ENCODE measurements around the gene NADSYN1. TPM values are rescaled to one million over a fixed set of nuclear protein-coding genes. Genes with fewer than 3 reads are reported as not detected.
"Not testable (repeated sequence)": the region's sequence is repeated elsewhere in the genome, so short reads cannot be mapped to it uniquely, and the experiment has no call there.

NADSYN1 gene
- total RNA-seq, result 10 to 100 TPM; 79.4 to 88.8 TPM

DNA sequence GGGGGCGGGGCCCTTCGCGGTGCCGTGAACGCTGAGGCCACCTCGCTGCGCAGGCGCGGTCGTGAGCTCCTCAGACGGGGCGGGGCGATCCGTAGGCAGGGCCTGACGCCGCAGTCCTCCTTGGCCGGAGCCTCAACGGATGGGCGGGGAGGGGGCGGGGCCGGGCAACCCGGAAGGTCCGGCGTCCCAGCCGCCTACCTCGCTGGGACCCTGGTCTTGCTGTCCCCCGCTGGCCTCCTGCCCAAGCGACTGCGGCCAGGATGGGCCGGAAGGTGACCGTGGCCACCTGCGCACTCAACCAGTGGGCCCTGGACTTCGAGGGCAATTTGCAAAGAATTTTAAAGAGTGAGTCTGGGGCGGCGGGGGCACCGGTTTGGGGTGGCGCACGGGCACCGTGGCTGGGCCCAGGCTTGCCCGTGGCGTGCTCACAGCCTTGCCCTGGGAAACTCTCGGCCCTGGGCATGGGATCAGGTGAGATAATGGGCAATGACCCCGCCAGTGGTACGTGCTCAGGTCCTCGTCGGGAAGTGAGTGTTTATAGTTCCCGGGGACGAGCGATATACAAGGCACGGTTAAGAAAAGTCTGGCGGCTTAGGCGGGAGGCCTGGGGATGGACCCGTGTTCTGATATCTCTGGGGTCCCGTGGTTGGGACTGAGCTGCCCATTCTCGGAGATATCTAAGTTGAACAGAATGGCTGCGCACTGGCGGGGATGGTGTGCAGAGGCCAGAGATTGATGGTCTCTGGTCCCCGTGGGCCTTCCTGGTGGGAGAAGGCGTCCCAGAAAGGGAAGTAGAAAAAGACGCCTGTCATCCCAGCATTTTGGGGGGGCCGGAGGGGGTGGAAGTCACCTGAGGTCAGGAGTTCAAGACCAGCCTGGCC lies at the start of gene NADSYN1:
Gene NADSYN1, plus strand, starts transcription at position 167 of the 881 bp plus-strand sequence. Its CDS starts 94 bp downstream, at position 261.
- peaks cover 40% of the 10 kb centered on the region for H3K4me1 Mint-ChIP-seq

DNA sequence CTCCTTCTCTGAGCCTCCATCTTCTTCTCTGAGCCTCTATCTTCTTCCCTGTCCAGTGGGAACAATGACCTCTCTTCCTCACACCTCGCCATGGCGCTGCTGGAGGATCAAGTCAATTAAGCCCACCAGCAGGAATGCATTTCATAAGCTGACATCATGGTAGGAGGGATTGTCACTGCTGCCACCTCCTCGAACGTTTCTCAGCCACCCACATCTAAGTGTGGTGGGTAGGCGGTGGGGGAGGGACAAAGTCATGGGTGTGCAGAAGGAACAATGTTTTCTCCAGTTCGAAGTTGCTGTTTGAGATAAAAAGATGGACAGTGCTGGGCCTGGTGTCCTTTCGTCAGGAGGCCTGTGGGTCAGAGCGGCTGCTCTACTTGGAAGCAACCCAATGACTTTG lies 48.8 kb upstream of the NADSYN1 start:
- CTCF ChIA-PET, result no interaction called here
- Mint-ChIP-seq H3K27ac (no peak overlapping the region), H3K4me1 (no peaks in the 10 kb centered on the region), H3K9me3 (ENCODE audit: low read depth) (peaks cover 7% of the 10 kb centered on the region), H3K27me3 (no peaks in the 10 kb centered on the region), H3K4me3 (no peak overlapping the region), H3K36me3 (ENCODE audit: low read depth) (no peaks in the 10 kb centered on the region)
- ATAC-seq (no peak), DNase-seq (no peak)
- intact Hi-C loops (cut with DNase I, micrococcal nuclease), result no loop called here
- POLR2A ChIA-PET, result no interaction called here

More for the DNA sequence above, at the start of gene NADSYN1:
- H3K27ac Mint-ChIP-seq, result peak within 1 kb of the TSS; percentile 88
- no peaks in the 10 kb centered on the region for H3K9me3 Mint-ChIP-seq (ENCODE audit: low read depth)
- intact Hi-C loops (cut with DNase I, micrococcal nuclease), result loop anchor here (1.0 to 10.0 kb wide), 7 partner anchors 36 to 1250 kb away; partner anchors contain the start of genes ANAPC15 (in 1 of the 2), CTTN (in 1 of the 2) and FADD (in 1 of the 2)
- ChIA-PET CTCF (no interaction called here), POLR2A (no interaction called here)
- H3K36me3 Mint-ChIP-seq (ENCODE audit: low read depth), result peaks cover 44% of the 10 kb centered on the region
- DNase-seq (peak; percentile 96), ATAC-seq (peak; percentile 70)
- H3K27me3 Mint-ChIP-seq, result no peaks in the 10 kb centered on the region
- H3K4me3 Mint-ChIP-seq, result peak within 1 kb of the TSS; percentile 94

DNA sequence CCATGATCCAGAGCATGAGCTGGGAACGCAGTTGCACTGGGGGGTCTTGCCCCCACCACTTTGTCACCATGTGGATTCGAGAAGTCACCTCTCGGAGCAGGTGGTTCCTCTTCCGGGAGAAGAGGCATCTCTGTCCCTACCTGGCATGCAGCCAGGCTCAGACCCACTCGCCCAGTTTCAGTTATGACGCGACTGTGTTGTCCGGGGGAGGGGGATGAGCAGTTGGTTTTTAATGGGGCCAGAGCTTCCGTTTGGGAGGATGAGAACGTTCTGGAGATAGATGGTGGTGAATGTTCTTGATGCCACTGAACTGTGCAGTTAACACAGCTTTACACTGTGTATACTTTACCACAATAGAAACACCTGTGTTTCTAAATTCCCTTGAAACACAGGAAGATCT lies 46.3 kb upstream of the NADSYN1 start:
- peaks cover 7% of the 10 kb centered on the region for H3K9me3 Mint-ChIP-seq (ENCODE audit: low read depth)
- H3K4me1 Mint-ChIP-seq, result no peaks in the 10 kb centered on the region
- H3K27me3 Mint-ChIP-seq, result peaks cover 5% of the 10 kb centered on the region
- POLR2A ChIA-PET, result no interaction called here
- CTCF ChIA-PET, result no interaction called here
- no peak overlapping the region for H3K27ac Mint-ChIP-seq
- DNase-seq (no peak), ATAC-seq (no peak)
- H3K4me3 Mint-ChIP-seq, result no peak overlapping the region
- H3K36me3 Mint-ChIP-seq (ENCODE audit: low read depth), result no peaks in the 10 kb centered on the region
- intact Hi-C loops (cut with DNase I, micrococcal nuclease), result no loop called here

DNA sequence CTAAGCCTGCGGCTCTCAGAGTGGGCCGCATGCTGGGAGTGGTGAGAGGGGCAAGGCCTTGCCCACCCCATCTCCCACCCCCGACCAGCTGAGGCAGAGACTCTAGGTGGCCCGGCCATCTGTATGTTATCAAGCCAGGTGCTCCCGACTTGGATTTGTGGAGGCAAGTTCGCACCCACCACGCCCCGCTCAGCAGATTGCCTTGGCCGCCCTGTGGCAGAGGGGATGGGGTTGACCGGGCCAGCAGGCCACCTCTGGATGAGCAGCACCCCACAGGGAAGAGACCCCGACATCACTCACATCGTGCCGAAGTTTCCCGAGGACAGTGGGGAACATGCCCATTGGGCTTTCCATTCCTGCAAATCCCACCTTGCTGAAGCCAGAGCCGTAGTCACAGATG lies 45.6 kb upstream of the NADSYN1 start:
- ChIA-PET POLR2A (no interaction called here), CTCF (no interaction called here)
- H3K4me1 Mint-ChIP-seq, result no peaks in the 10 kb centered on the region
- H3K27ac Mint-ChIP-seq, result no peak overlapping the region
- intact Hi-C loops (cut with DNase I, micrococcal nuclease), result no loop called here
- DNase-seq (no peak), ATAC-seq (no peak)
- H3K36me3 Mint-ChIP-seq (ENCODE audit: low read depth), result no peaks in the 10 kb centered on the region
- H3K9me3 Mint-ChIP-seq (ENCODE audit: low read depth), result peaks cover 7% of the 10 kb centered on the region
- no peak overlapping the region for H3K4me3 Mint-ChIP-seq
- peaks cover 5% of the 10 kb centered on the region for H3K27me3 Mint-ChIP-seq

DNA sequence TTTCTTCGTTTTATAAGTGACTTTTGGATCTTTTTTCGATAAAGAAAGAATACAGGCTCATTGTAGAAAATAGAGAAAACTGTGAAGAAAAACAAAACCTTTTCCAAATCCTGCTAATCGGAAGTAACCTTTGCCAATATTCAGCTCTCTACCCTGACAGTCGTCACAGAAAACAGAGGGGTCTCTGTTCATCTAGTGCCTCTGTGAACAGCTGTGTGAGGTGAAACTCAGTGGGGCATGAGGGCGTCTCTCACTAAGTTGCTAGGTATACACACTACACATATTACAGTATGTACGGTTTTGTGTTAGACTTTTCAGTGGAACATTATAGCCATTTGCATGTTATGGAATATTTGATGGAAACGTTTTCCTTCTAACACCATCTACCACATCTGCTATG lies 44.2 kb upstream of the NADSYN1 start:
- CTCF ChIA-PET, result no interaction called here
- Mint-ChIP-seq H3K9me3 (ENCODE audit: low read depth) (peaks cover 3% of the 10 kb centered on the region), H3K36me3 (ENCODE audit: low read depth) (no peaks in the 10 kb centered on the region), H3K4me1 (no peaks in the 10 kb centered on the region), H3K27ac (no peak overlapping the region), H3K27me3 (peaks cover 5% of the 10 kb centered on the region), H3K4me3 (no peak overlapping the region)
- POLR2A ChIA-PET, result no interaction called here
- ATAC-seq, result no peak
- no peak for DNase-seq
- intact Hi-C loops (cut with DNase I, micrococcal nuclease), result no loop called here

DNA sequence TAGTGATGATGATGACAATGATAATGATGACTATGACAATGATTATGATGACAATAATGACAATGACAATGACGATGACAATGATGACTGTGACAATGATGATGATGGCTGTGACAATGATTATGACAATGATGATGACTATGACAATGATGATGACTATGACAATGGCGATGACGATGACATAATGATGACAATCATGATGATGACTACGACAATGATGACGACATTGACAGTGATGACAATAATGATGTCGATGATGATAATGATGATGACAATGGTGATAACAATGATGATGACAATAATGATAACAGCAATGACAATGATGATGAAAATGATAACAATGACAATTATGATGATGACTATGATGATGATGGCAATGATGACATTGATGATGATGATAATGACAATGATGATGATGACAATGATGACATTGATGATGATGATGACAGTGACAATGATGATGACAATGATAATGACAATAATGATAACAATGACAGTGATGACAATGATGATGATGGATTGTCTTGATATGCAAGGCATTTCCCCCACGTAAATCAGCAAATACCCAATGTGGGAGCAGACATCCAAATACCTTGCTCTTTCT lies 42.5 kb upstream of the NADSYN1 start:
- intact Hi-C loops (cut with DNase I, micrococcal nuclease), result no loop called here
- H3K4me1 Mint-ChIP-seq, result no peaks in the 10 kb centered on the region
- H3K36me3 Mint-ChIP-seq (ENCODE audit: low read depth), result no peaks in the 10 kb centered on the region
- no peaks in the 10 kb centered on the region for H3K9me3 Mint-ChIP-seq (ENCODE audit: low read depth)
- H3K27me3 Mint-ChIP-seq, result peaks cover 10% of the 10 kb centered on the region
- H3K4me3 Mint-ChIP-seq, result no peak overlapping the region
- ATAC-seq (no peak), DNase-seq (no peak)
- ChIA-PET POLR2A (no interaction called here), CTCF (no interaction called here)
- no peak overlapping the region for H3K27ac Mint-ChIP-seq

DNA sequence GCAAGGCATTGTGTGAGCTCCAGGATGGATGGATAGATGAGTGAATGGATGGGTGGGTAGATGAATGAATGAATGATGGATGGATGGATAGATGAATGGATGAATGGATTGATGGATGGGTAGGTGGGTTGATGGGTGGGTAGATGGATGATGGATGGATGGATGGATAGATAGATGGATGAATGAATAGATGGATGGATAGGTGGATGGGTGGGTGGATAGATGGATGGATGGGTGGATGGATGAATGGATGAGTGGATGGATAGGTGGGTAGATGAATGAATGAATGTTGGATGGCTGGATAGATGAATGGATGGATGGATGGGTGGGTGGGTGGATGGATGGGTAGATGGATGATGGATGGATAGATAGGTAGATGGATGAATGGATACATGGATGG lies 38.4 kb upstream of the NADSYN1 start:
- Mint-ChIP-seq H3K27ac (no peak overlapping the region), H3K27me3 (peaks cover 10% of the 10 kb centered on the region), H3K4me3 (no peak overlapping the region), H3K4me1 (no peaks in the 10 kb centered on the region), H3K36me3 (ENCODE audit: low read depth) (no peaks in the 10 kb centered on the region), H3K9me3 (ENCODE audit: low read depth) (no peaks in the 10 kb centered on the region)
- DNase-seq, result no peak
- intact Hi-C loops (cut with DNase I, micrococcal nuclease), result no loop called here
- CTCF ChIA-PET, result no interaction called here
- ATAC-seq, result no peak
- POLR2A ChIA-PET, result no interaction called here

DNA sequence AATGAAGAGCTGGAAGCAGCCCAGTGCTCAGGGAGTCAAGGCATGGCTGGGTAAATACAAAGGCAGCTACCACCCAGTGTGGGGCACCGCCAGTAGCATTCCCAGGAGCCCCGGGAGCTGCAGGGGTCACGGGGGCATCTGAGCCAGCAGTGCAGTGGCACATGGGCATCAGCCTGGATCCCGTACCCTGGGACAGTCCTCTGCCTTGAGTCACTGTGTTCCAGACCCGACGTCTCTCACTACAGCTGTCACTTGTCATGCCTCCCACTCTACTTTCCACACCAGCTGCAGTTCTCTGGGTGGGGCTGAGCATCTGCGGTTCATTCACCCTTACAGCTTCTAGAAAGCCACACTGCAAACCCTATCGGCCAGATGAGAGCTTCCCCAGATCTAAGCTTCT lies 34.4 kb upstream of the NADSYN1 start:
- POLR2A ChIA-PET, result no interaction called here
- ATAC-seq (no peak), DNase-seq (peak; percentile 20)
- no peaks in the 10 kb centered on the region for H3K9me3 Mint-ChIP-seq (ENCODE audit: low read depth)
- H3K4me3 Mint-ChIP-seq, result no peak overlapping the region
- H3K27me3 Mint-ChIP-seq, result peaks cover 5% of the 10 kb centered on the region
- H3K36me3 Mint-ChIP-seq (ENCODE audit: low read depth), result no peaks in the 10 kb centered on the region
- CTCF ChIA-PET, result no interaction called here
- H3K27ac Mint-ChIP-seq, result no peak overlapping the region
- intact Hi-C loops (cut with DNase I, micrococcal nuclease), result no loop called here
- H3K4me1 Mint-ChIP-seq, result no peaks in the 10 kb centered on the region

DNA sequence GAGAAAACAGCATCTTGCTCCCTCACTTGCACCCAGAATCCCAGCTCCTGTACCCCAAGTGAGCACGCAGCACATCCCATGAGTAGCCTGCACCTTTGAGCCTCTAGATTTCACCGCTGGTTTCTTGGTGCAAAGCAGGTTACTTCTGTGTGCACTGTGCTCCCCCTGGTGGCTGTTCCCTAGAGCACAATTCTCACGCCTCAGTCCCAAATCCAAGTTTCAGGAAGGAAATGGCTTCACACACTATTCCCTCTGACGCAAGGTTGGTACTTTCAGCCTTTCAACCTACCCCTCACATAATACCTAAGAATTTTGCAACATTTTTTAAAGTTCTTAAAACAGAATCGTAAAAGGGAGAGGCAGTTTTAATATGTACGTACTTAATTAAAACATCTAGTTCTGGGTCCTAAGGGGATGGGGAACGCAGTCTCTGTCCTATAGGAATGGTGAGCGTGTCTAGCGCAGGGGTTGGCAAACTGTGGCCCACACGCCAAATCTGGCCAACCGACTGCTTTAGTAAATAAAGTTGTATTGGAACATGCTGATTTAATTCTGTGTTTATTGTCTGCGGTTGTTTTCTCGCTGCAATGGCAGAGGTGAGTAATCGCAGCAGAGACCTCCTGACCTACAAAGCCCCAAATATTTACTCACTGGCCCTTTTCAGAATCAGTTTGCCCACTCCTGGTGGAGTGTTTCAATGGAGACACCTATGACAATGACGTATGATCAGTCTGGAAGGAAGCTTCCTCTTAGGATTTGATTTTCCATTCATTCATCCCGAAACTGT lies 32.4 kb upstream of the NADSYN1 start:
- no peak overlapping the region for H3K27ac Mint-ChIP-seq
- POLR2A ChIA-PET, result no interaction called here
- DNase-seq, result peak; percentile 51

DNA sequence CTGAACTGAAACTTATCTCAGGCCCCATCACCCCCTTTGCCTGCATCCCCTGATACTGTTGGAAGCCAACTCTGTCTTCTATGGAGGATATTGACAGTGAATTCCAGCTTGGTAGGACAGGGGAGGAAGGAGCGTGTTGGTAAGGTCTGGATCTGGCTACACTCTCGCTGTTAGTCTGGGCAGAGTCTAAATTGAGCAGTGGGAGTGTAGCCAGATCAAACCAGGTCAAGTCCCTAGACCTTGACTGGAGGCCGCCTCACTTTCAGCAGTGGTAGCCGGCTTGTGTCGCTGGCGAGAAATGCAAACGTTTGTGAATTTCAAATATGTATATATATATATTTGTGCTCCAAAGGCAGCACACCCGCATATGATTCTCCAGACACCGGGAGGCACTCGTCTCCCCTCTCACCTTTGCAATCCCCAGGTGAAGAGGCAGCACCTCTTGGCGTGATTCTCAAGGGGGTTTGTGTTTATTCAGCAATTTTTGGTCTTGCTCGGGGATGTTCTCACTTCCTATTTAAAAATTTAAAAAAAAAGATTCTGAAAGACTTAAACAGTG lies 31.5 kb upstream of the NADSYN1 start:
- Mint-ChIP-seq H3K4me1 (peaks cover 9% of the 10 kb centered on the region), H3K27ac (no peak overlapping the region), H3K36me3 (ENCODE audit: low read depth) (no peaks in the 10 kb centered on the region), H3K9me3 (ENCODE audit: low read depth) (no peaks in the 10 kb centered on the region), H3K27me3 (no peaks in the 10 kb centered on the region), H3K4me3 (no peak overlapping the region)
- ChIA-PET CTCF (interaction anchor here (0.6 kb wide), 1 partner anchor 104 kb away, joined by 3 read pairs; no protein-coding TSS in a partner anchor), POLR2A (no interaction called here)
- intact Hi-C loops (cut with DNase I, micrococcal nuclease), result no loop called here
- no peak for ATAC-seq
- no peak for DNase-seq

More for the DNA sequence above, 32.4 kb upstream of the NADSYN1 start:
- no peak overlapping the region for H3K4me3 Mint-ChIP-seq
- H3K27me3 Mint-ChIP-seq, result no peaks in the 10 kb centered on the region
- intact Hi-C loops (cut with DNase I, micrococcal nuclease), result loop anchor here in 1 of 2 experiments (1.0 kb wide), 1 partner anchor 605 kb away; no protein-coding TSS in a partner anchor
- no peaks in the 10 kb centered on the region for H3K9me3 Mint-ChIP-seq (ENCODE audit: low read depth)
- H3K36me3 Mint-ChIP-seq (ENCODE audit: low read depth), result no peaks in the 10 kb centered on the region
- no peak for ATAC-seq
- peaks cover 1% of the 10 kb centered on the region for H3K4me1 Mint-ChIP-seq
- CTCF ChIA-PET, result interaction anchor here (0.6 to 1.3 kb wide), 2 partner anchors 9 to 37 kb away, joined by 3 read pairs; no protein-coding TSS in a partner anchor

DNA sequence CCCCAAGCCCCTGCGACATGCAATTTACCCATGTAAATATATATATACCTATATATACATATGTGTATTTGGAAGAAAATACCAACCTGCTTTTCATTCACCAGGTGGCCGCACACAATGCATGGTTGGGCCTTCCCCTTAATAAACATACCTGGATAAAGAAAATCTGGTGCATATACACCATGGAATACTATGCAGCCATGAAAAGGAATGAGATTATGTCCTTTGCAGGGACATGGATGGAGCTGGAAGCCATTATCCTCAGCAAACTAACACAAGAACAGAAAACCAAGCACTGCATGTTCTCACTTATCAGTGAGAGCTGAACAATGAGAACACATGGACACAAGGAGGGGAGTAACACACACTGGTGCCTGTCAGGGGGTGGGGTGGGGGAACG lies 30.7 kb upstream of the NADSYN1 start:
- POLR2A ChIA-PET, H3K27ac Mint-ChIP-seq: not testable (repeated sequence)

More for the DNA sequence above, 30.7 kb upstream of the NADSYN1 start:
- CTCF ChIA-PET, result interaction anchor here (0.6 kb wide), 1 partner anchor 1580 kb away, joined by 4 read pairs; no protein-coding TSS in a partner anchor
- H3K4me1 Mint-ChIP-seq, result peaks cover 11% of the 10 kb centered on the region
- H3K9me3 Mint-ChIP-seq (ENCODE audit: low read depth); H3K27me3 Mint-ChIP-seq; ATAC-seq; H3K36me3 Mint-ChIP-seq (ENCODE audit: low read depth); H3K4me3 Mint-ChIP-seq; intact Hi-C loops (cut with DNase I, micrococcal nuclease); DNase-seq: not testable (repeated sequence)

Data from activated CD4-positive, alpha-beta T cell treated with anti-CD3 and anti-CD28 coated beads for 36 hours (primary cell).